NCI-H1092 treated with DMSO at 0.1 percent for 48 hours (cell line): ENCODE data around the gene CUEDC2.
A peak's percentile ranks its signal among the peaks of the same experiment; 100 is the strongest.
"Not testable (repeated sequence)": the region's sequence is repeated elsewhere in the genome, so short reads cannot be mapped to it uniquely, and the experiment has no call there.

ENCODE experiments used
- DNase-seq: peaks from one replicate; lab custom pipeline; 2025; lab: John Stamatoyannopoulos, UW

CUEDC2 gene

GRCh38 chr10:102454662-102455487 lies 22.5 kb upstream of the CUEDC2 start:
- not testable (repeated sequence) for DNase-seq

DNA sequence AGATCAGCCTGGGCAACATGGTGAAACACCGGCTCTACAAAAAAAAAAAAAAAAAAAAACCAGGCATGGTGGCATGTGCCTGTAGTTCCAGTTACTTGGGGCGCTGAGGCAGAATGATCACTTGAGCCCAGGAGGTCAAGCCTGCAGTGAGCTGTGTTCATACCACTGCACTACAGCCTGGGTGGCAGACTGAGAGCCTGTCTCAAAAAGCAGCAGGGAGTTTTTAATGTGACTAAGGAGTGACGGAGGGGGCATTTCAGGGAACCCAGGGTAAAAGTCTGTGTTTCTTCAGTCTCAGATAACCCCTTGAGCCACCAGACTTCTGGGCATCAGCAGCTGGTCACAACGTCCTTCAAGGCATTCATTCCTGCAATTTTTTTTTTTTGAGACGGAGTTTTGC lies 21.1 kb upstream of the CUEDC2 start:
- DNase-seq: no peak

- DNase-seq: no peak
Measured at GRCh38 chr10:102452672-102453340, 20.4 kb upstream of the CUEDC2 start.

- DNase-seq: peak; percentile 6
Measured at GRCh38 chr10:102451105-102451969, 19.0 kb upstream of the CUEDC2 start, which contains the start of gene C10orf95. Gene C10orf95 (minus strand): TSS chr10:102451543. CDS start chr10:102451093, 450 bp downstream.

DNA sequence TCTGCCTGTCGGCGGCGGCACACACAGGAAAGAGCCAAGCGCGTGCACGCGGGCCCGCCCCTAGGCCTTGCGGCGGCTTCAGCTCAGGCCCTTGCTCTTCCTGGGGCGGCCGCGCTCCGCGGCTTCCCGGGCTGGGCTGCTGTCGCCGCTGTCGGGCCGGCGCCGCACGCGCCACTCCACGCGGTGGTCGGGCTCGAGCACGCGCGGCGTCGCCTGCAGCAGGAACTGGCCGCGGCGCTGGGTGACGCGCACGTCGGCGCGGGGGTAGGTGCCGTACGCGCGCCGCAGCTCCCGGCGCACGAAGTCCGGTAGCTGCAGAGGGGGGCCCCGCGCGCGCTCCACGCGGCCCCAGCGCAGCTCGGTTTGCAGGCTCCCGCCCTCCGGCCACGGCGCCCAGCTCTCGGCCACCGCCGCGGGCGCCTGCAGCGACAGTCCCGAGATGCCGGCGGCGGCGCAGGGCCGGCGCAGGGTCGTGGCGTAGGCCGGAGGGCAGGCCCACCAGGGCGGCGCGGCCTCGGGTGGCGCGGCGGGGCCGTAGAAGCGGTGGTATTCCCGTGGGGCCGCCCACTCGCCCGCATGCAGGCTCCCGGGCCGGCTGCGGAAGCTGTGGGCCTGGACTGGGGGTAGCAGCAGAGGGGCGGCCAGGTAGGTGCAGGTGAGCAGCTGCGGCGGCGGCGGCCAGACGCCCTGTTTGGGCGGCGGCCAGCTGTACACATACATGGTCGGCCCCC lies 18.2 kb upstream of the CUEDC2 start:
- peak; percentile 72 for DNase-seq

- DNase-seq: no peak
Measured at GRCh38 chr10:102450124-102450373, 17.7 kb upstream of the CUEDC2 start.

GRCh38 chr10:102449321-102450123 lies 17.1 kb upstream of the CUEDC2 start:
- peak; percentile 56 for DNase-seq

- DNase-seq: no peak
Measured at GRCh38 chr10:102444851-102445250, 12.5 kb upstream of the CUEDC2 start.

DNA sequence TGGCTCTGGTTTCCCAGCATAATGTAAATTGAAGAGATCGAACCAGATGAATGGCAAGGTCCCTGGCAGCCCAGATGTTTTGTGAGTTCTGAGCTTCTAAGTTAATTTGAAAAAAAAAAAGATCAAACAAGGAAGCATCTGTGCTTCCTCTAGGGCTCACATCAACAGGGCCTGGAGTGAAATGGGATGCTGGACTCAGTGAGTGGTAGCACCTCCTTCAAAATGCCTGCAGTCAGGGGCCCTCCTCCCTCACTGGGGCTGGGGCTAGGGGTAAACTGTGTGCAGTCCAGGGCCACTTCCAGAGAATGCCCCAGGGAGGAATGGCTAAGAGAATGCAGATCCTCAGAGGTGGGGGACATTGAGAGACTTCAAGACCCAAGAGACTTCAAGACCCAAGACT lies 6.0 kb upstream of the CUEDC2 start:
- no peak for DNase-seq

DNA sequence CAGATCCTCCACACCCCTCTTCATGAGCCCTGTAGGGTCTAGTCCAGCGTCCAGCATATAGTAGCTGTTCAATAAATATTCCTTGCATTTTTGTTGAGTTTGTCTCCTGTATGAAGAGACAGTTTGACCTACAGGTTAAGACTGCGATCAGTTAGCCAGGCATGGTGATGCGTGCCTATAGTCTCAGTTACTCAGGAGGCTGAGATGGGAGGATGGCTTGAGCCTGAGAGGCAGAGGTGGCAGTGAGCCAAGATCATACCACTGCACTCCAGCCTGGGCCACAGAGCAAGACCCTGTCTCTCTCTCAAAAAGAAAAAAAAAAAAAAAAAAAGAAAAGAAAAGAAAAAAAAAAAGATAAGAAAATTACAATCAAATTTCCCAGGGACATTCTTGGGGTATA lies 5.1 kb upstream of the CUEDC2 start:
- no peak for DNase-seq

- no peak for DNase-seq
Measured at GRCh38 chr10:102436312-102436711, 3.9 kb upstream of the CUEDC2 start.

- no peak for DNase-seq
Measured at GRCh38 chr10:102435529-102436233, 3.3 kb upstream of the CUEDC2 start.

- DNase-seq: no peak
Measured at GRCh38 chr10:102435133-102435497, 2.7 kb upstream of the CUEDC2 start.

GRCh38 chr10:102434394-102435132 lies 2.2 kb upstream of the CUEDC2 start:
- no peak for DNase-seq

- no peak for DNase-seq
Measured at GRCh38 chr10:102433619-102434046, 1.3 kb upstream of the CUEDC2 start.

GRCh38 chr10:102431452-102432124 lies 786 bp downstream of the CUEDC2 start:
- DNase-seq: no peak

GRCh38 chr10:102429468-102429867 lies 2.9 kb downstream of the CUEDC2 start:
- DNase-seq: no peak

DNA sequence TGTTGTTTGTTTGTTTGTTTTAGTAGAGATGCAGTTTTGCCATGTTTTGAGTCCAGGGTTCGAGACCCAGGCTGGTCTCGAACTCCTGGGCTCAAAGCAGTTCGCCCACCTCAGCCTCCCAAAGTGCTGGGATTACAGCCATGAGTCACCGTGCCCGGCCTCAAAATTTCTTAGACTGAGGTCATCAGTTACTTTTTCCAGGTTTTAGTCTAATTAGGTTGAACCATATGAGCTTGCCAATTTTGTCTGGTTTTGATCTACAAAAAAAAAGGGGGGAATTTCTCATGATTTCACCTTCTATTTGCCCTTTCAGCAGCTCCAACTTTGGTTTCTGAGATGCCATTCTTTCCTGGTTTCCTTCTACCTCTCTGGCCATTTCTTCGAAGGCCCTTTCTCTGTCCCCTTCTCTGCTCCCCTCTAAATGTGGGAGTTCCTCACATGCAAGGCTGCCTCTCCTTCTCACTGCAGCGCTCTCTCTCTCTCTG lies 5.5 kb downstream of the CUEDC2 start:
- DNase-seq: no peak

GRCh38 chr10:102425444-102425843 lies 6.9 kb downstream of the CUEDC2 start:
- DNase-seq: no peak
